Putamen (tissue), 1 donor: ENCODE results near the gene CENPP.

Experiments used
- DNase-seq: peaks from one replicate; pipeline ENCODE4 v3.0.0-alpha.2; 2016; ENCODE audit warnings: low spot score

The CENPP gene

DNA sequence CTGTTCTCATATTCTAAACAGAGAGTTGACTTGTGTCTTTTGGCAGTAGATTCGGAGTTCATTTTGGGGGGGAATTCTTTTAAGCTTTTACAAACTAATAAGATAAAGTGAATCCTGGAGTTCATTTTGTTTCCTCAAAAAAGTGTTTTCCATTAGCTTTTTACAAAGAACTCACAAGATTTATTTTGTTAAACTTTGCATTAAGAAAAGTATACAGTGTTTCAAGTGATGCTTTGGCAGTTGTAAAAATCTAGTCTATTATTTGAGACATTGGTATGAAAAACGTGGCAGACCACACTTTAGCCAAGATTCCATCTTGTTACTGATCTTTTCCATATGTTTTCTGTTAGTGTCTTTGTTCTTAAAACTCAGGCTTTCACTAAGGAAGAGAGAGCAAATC is 99.7 kb downstream of the CENPP start:
- DNase-seq, result no peak

DNA sequence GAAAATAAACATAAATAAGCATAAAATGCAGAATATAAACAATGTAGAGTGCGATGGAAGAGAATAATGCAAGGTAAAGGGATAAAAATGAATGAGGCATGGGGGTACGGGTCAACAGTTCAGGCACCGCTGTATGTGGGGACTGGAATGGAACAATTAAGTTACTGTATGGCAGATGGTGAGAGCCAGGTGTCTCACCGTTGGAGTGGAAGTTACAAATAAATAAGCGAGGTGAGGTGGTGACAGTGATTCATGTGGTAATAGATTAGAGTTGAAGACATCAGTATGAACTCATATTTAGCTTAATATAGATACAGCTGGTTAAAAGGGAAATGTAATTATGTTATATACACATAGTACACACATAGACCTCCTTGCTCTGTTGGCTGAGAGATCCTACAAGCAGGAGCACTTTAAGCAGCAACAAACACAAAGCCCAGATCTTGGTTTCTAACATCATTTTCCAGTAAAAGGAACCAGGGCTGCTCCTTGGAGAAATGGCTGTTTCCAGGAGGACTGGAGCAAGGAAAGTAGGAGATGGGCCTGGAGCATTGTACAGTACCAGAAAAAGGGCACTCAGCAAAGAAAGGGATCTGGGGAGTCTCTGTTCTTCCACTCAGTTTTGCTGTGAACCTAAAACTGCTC is 100.9 kb downstream of the CENPP start:
- no peak for DNase-seq

DNA sequence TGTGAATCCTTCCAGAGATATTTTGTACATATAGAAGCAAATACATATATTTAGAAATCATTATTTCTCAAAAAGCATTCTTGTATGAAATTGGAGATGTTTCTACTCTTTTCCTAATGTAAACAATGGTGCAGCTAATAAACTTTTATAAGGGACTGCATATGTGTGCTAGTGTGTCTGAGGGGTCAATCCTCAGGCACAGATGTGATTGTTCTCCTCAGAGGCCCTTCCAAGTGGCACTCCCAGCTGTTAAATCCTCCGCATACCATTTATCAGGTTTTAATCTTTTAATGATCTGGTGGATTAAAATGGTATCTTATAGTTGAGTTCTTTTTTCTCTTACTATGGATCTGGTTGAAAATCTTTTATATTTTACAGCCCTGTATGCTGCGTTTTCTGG is 104.1 kb downstream of the CENPP start:
- no peak for DNase-seq

DNA sequence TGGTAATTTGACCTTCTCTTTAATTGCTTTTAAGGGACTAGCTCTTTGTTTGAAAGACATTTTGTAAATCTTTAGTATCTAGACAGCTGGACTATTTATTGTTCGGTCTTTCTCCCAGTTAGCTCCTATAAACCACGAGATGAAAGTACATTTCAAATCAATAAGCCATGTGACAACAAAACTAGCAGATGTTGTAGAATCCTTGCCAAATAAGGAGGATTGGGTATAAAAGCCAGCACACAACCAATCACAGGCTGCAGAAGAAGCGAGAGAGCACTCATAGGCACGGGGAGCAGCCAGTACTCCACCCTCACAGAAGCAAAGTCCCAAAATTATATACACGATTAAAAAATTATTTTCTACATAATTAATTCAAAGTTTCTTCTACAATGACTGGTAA is 106.6 kb downstream of the CENPP start:
- DNase-seq, result peak; percentile 28

DNA sequence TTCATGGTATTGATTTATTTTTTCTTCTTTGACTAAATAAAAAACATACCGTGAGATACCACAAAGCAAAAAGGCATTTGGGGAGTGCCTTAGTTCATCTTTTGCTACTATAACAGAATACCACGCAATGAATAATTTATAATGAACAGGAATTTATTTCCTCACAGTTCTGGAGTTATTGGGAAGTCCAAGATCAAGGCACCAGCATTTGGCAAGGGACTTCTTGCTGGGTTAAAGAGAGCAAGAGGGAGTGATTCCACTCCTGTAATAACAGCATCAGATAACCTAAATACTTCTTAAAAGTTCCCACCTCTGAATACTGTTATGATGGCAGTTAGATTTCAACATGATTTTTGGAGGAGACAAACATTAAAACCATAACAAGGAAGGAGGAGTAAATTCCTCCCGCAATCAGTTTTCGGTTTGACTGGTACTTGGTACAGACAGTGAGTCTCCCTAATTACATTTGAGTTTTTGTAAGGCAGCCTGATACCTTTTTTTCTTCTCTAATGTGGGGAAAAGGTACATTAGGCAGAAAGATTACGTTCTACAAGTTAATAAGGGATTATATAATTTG is 107.3 kb downstream of the CENPP start:
- no peak for DNase-seq

DNA sequence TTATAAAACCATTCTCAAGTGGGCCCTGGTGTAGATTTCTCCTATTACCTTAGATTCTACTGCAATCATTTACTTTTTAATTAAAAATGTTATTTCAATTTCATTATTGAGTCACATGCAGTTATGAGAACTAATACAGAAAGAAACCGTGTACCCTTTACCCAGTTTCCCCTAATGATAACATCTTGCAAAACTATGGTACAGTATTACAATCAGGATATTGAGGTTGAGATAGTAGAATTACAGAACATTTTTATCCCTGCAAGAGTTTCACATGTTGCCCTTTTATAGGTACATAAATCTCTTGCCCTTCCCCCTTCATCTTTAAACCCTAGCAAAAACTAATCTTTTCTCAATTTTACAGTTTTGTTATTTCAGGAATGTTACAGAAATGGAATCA is 109.5 kb downstream of the CENPP start:
- DNase-seq, result no peak

DNA sequence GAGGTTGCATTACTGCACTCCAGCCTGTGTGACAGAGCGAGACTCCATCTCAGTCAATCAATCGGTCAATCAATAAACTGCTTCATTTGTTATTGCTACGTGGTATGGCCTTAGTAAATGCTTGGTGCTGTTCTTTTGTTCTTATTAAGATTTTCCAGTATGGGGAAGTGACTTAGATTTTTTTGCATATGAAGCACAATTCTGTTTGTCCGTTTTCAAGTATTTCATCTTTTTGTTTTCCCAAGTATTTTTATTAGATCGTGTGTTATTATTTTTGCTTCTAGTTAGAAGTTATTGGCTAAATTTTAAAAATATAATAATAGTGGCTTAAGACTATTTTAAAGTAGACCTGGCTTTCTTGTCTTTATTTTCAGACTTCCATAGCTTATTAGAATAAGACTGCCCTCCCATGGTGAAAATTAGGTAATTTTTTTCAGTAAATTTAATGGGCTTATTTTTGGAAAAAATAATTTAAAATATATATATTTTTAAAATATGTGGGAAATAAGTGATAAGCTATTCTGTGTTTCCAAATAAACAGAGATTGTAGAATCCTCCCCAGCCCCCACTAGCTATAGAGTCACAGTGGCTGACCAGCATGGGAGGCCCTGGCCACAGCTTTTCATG is 113.3 kb downstream of the CENPP start:
- DNase-seq, result no peak

DNA sequence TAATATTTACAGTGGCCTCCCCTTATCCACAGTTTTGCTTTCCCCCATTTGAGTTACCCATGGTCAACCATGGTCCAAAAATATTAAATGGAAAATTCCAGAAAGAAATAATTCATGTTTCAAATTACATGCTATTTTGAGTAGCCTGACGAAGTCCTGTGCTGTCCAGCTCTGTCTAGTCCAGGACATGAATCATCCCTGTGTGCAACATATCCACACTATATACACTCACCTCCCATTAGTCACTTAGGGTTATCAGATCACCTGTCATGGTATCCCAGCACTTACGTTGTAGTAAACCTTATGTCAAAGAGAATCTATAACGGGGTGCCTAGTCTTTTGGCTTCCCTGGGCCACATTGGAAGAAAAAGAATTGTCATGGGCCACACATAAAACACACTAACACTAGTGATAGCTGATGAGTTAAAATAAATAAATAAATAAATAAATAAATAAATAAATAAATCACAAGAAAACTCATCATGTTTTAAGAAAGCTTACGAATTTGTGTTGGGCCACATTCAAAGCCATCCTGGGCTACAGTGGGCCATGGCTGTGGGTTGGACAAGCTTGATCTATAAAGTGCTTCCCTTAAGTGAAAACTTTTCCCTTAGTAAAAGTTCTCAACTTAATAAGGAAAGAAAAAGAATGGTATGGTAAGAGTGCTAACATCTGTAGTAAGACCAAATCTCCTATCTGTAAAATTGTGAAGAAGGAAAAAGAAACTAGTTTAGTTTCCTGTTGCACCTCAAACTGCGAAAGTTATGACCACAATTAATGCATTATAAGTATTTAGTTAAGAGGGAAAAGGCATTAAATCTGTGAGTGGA is 114.4 kb downstream of the CENPP start:
- no peak for DNase-seq

DNA sequence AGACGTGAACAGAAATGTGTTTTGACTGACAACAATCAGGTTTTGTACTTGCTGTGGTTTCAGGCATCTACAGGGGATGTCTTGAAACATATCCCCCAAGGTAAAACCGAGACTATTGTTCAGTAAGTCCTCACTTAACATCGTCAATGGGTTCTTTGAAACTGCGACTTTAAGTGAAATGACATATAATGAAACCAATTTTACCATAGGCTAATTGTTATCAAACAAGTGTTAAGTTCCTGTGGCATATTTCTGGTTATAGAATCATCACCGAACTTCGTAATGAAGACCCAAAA is 114.9 kb downstream of the CENPP start:
- DNase-seq, result no peak

DNA sequence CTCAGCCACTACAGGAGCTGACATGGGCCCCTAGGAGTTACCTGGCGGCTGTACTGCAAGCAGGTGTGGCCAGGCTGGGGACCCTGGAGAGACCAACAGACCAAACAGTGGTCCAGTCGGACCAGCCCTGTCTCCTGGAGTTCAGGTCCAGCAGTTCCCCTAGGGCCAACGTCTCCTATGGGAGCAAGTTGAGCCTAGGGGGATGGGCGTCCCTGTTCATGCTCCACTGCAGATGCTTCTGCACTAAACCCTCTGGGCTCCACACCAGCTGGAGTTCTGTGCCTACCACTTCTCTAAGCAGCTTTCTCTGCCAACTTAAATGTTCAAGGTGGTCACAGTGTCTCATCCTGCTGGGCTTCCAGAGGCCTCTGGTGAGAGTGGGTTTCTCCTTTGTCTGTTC is 119.1 kb downstream of the CENPP start:
- no peak for DNase-seq

DNA sequence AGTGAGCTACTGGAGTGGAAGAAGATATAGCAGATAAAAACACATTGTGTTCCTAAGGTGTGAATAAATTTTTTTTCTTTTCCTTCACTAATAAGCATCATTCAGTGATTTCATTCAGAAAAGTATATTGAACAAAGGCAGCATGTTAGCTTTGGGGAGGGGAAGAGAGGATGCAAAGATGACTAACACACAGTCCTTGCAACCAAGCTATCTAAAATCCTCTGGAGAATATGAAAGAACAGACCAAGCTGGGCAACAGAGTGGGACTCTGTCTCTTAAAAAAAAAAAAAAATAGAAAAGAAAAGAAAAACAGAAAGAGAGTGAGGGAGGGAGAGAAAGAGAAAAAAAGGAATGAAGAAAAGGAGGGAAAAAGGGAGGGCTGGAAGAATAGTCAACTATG is 120.8 kb downstream of the CENPP start:
- no peak for DNase-seq

DNA sequence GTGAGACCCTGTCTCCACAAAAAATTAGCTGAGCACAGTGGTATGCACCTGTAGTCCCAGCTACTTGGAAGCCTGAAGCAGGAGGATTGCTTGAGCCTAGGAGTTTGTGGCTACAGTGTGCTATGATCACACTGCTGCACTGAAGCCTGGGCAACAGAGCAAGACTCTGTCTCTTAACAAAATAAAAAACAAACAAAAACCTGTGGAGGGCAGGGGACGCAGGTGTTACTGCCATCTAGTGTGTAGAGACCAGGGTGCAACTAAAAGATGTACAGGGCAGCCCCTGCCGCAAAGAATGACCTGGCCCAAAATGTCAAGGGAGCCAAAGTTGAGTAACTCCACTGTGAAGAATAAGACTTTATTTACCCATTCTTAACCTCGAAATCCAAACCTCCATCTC is 129.5 kb downstream of the CENPP start:
- no peak for DNase-seq

DNA sequence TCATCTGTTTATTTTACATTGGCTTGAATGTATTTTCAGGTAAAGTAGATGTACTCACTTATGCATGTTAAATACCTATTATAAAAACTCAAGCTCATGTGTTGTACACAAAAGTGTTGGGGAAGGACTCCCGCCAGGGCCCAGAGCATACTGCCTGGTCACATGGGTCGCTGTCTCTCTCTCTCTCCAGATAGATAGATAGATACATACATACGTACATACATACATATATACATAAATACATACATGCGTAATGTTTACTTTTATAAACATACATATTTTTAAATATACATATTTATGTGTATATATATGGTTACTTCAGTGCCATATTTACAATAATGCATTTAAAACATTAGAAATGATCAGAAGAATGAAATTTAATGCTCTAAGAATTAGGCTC is 131.8 kb downstream of the CENPP start:
- no peak for DNase-seq

DNA sequence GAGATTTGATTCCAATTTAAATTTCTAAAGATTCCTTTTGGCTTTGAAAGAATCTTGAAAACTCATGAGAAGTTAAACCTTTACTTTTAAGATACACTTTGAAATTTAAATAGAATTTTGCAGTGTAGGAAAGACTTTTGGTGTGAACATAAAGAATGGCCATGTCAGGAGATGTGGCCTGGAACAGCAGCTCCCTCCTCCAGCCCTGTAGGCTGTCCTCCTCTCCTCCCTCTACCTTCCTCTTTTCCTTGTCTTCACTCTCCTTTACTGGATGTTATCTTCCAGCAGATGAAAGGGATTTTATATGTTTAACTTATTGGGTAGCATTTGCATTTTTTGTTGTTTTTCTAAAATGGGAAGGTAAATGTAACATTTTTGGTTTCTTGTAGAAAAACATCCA is 137.6 kb downstream of the CENPP start:
- no peak for DNase-seq

DNA sequence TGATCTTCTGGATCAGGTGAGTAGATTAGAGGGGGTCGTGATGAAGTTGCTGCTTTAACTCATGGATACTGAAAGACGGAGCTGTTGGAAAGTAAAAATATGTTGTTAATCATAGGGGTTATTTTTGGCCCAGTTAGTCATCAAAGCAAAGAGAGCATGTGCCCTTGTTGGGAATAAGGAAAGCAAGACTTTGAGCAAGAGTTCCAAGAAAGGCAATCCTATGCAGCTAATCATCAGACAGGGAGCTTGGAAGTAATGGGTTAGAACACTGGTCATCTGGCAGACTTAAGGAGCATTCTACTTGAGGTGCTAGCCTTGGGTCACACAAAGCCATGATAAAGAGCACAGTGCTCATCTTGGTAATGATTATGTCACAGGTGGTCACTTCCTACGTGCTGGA is 138.2 kb downstream of the CENPP start:
- DNase-seq, result no peak

DNA sequence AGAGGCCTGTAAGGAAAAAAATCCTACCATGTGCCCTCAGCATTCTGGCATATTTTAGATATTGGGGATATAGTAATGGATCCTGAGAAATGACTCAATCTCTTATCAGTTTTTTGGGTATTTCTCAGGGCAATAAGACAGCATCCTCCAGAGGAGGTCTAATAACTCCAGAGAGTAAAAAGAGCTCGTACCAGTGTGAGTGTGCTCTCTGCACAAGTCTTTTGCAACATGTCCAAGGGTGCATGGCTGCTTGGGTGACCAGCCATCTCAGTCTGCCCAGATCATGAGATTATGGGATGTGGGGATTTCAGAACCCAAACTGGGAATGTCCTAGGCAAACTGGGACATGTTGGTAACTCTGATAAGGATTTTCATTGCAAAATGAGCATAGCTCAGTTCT is 141.3 kb downstream of the CENPP start:
- DNase-seq, result no peak

DNA sequence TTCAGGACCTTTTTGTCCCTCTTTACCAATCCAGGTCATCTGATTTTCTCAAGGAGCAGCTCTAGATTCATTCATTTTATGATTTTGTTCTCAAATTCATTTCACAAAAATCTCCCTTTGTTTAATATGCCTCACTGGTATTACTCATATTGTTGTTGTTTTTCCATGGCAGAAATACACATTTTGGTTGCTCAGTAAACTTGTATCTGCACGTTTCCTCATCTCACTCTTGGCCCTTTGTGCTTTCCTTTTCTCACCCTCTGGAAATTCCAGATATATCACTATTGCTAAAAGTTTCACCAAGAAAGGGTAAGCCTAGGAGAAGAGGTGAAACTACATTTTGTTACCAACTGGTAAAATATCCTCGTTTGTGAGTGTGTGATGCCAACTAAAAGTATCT is 141.8 kb downstream of the CENPP start:
- no peak for DNase-seq

DNA sequence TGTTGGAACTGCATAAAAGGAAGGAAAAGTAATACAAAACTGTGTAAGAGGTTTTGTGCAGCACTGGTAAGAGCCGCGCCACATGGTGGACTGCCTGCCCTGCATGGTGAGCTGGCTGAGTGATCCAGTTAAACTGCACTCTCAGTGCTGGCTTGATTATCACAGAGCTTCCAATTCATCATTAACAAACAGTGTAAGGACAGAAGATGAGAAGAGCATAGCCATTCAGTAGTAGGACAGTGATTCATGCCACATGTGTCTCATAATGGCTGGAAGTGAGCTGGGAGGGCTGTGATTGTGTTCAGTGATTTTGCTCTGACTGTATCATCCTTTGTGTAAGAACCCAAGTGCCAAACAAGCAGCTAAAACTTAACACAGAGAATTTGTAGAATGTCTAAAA is 142.5 kb downstream of the CENPP start:
- DNase-seq, result peak; percentile 30

DNA sequence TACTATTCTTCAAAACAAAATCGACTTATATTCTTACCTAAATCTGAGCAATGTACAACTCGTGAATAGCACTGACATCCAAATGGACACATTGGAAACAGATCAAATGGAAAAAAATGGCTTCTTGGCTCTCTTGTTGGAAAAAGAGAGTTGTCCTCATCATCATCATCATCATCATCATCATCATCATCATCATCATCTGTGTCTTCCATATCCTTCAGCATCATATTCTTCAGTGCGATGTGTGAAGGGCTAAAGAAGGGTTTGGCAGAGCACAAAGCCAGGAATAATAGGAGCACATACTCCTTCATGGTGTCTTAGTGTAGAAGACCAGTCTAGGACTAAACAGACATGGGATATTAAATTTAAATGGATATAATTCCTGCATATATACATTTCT is 148.8 kb downstream of the CENPP start:
- DNase-seq, result no peak

DNA sequence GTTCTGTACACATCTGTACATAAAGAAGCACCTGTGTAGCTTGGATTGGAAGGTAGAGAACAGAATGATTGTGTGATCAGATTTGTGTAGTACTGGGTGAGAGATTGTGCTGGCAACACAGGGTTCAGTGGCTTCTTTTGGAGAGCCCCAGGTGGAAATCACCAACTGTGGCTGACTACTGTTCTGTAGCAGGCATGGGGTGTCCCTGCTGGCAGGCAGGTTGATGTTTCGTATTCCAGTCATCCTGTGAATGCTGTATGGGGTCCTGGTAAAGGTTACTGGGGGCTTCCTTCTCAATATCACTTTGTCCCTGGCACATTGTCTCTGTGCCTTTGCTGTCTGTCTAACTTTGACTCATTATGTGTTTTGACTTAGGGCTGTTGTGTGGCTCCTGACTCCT is 151.2 kb downstream of the CENPP start:
- no peak for DNase-seq

DNA sequence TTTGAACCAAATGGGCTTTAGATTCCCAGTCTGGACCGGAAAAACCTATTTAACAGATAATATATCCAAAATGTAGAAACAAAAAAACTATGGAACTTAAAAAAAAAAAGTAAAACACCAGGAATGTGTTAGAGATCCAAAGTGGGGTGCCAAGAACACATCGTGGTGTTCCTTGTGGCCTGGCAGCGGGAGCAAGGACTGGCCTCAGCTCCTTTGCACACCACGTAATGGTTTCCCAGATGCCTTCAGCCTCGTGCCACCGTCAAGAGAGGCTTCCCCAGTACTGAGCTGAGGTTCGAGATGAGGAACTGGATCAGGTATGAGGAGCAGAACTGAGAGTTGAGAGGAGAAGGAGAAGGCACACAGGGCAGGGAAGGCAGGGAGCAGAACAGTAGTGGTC is 153.0 kb downstream of the CENPP start:
- no peak for DNase-seq

DNA sequence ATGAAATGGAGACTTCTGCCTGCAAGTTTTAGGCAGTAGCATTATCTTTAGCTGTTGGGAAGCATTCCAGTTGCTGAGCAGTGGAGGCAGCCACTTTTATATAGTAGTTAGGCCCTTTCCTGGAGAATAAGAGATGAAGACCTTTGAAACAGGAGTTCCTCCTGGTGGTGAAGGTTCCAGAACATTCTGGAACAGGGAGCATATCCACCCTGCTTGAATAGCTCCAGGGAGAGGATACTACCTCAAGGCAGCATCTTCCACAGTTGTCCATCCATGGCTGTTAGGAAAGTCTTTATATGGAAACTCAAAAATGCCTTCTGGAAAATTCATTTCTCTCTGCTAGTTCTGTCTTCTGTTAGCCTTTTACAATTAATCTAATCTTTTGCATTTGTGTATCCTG is 153.6 kb downstream of the CENPP start:
- DNase-seq, result no peak

DNA sequence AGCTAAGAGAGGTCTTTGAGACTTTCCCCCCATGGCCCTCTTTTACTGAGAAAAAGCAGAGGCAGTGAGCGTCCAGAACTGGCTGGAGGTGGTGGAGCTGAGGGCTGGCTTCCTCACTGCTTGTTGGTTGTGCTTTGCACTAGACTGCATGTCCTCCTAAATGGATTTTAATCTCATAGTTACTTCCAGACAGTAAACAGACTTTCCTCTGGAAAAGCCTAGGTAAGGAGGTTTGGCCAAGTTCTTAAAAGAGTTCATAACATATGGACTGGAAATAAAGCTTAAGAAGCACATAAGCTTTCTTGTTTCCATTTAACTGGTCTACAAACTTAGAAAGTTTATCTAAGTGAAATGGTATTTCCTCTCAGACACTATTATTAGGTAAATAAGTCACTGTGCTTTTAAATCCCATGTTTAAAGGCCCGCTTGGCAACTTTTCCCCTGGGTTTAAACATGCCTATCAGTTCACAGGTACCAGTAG is 154.6 kb downstream of the CENPP start:
- DNase-seq, result no peak
